Cardiac muscle cell (in vitro differentiated cells and primary cell): ENCODE results near the gene BCL3. TPM values are rescaled to one million over a fixed set of nuclear protein-coding genes. Genes with fewer than 3 reads are reported as not detected.
"Not testable (repeated sequence)": the region's sequence is repeated elsewhere in the genome, so short reads cannot be mapped to it uniquely, and the experiment has no call there.

Experiments
- DNase-seq, 2 donors: peaks; one replicate each; pipeline versions ENCODE4 v3.0.0 to v3.0.0-alpha.2; 2010 to 2017; ENCODE audit warnings: low read depth in 1 of 2, low spot score in 1 of 2
- H3K27ac ChIP-seq: fragments of 200-600 bp; sonication (generic); 2 replicates; pipeline ENCODE4 v1.5.1; 2016
- H3K27me3 ChIP-seq: fragments of 200-600 bp; sonication (generic); 2 replicates; pipeline ENCODE4 v1.6.0; 2016; ENCODE audit warnings: control low read depth
- H3K36me3 ChIP-seq: fragments of 200-600 bp; sonication (generic); 2 replicates; pipeline ENCODE4 v1.5.1; 2016; ENCODE audit warnings: control low read depth
- H3K4me1 ChIP-seq: fragments of 200-600 bp; sonication (generic); 2 replicates; pipeline ENCODE4 v1.8.1; 2017; ENCODE audit warnings: low read depth, mild to moderate bottlenecking, mixed run types
- H3K4me3 ChIP-seq: fragments of 200-600 bp; sonication (generic); 2 replicates; pipeline ENCODE4 v1.5.1; 2016; ENCODE audit warnings: mild to moderate bottlenecking
- H3K9me3 ChIP-seq: fragments of 200-600 bp; sonication (generic); 2 replicates; pipeline ENCODE4 v1.5.1; 2017; ENCODE audit warnings: low read depth, mild to moderate bottlenecking, control low read depth
- polyA plus RNA-seq: library from polyadenylated mRNA; unstranded; fragments of >200 nt; fragmentation: Nextera tagmentation; extraction: Ambion mirVana; gene quantifications from 2 replicates; pipeline ENCODE4 v1.2.1, GENCODE V29; 2016
- total RNA-seq: library from RNA; depleted of rRNA; stranded (reverse); fragments of >200 nt; gene quantifications from 2 replicates; pipeline ENCODE4 v1.2.3, GENCODE V29; 2016
- TF ChIP-seq, protein P1 (sequence below): IDR thresholded peaks from 2 replicates; pipeline ENCODE4 v1.5.1; 2012; ENCODE audit warnings: low read depth, mild to moderate bottlenecking, low read length

Gene BCL3
- total and polyA plus RNA-seq, 2 experiments from 2014 or later, result 12.4 to 15.3 TPM

DNA sequence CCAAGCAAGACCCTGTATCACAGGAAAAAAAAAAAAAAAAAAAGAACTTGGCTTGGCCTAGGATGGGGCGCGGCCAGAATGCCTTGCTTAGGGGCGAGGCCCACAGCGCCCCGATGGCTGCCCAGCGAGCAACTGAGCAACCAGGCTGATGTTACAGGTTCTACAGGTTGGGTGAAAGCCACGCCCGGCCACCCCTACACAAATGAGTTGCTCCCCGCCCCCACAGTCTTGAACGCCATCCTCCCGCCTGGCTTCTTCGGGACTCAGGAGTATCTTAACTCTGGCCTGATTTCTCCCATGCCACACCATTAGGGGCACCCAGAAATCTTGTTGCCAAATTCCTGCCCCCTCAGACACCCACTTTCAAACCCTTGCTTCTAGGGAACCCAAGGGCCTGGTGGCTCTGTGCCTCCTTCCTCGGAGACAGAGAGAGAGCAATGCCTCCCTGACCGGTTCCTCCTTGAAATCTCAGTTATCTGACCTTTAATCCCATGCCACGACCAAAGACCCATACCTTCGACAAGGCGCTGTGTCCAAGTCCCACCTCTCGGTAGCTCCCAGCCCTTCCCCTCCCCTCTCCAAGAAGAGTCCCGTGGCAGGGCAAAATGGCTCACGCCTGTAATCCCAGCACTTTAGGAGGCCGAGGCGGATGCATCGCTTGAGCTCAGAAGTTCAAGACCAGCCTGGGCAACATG is 28.0 kb downstream of the BCL3 start:
- no peaks in the 10 kb centered on the region for H3K9me3 ChIP-seq
- no peaks in the 10 kb centered on the region for H3K4me1 ChIP-seq
- H3K27ac ChIP-seq, result no peak overlapping the region
- no peak overlapping the region for H3K4me3 ChIP-seq
- H3K36me3 ChIP-seq, result no peaks in the 10 kb centered on the region
- DNase-seq, result no peak
- TF ChIP-seq, protein P1, sequence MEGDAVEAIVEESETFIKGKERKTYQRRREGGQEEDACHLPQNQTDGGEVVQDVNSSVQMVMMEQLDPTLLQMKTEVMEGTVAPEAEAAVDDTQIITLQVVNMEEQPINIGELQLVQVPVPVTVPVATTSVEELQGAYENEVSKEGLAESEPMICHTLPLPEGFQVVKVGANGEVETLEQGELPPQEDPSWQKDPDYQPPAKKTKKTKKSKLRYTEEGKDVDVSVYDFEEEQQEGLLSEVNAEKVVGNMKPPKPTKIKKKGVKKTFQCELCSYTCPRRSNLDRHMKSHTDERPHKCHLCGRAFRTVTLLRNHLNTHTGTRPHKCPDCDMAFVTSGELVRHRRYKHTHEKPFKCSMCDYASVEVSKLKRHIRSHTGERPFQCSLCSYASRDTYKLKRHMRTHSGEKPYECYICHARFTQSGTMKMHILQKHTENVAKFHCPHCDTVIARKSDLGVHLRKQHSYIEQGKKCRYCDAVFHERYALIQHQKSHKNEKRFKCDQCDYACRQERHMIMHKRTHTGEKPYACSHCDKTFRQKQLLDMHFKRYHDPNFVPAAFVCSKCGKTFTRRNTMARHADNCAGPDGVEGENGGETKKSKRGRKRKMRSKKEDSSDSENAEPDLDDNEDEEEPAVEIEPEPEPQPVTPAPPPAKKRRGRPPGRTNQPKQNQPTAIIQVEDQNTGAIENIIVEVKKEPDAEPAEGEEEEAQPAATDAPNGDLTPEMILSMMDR, result no peak
- H3K27me3 ChIP-seq, result peaks cover 5% of the 10 kb centered on the region

DNA sequence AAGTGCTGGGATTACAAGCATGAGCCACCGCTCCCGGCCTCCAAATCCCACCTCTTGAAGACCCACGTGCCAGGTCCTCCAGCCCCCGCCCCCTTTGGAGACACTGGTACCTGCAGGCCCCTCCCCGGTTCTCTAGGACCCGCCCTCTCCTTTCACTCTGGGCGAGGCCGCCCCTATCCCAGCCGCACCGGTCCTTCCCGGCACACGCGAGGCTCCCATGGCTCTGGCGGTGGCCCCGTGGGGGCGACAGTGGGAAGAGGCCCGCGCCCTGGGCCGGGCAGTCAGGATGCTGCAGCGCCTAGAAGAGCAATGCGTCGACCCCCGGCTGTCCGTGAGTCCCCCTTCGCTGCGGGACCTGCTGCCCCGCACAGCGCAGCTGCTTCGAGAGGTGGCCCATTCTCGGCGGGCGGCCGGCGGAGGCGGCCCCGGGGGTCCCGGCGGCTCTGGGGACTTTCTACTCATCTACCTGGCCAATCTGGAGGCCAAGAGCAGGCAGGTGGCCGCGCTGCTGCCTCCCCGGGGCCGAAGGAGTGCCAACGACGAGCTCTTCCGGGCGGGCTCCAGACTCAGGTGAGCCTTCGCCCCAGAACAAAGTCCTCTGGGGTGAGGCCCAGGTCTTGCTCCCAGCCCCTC is 29.3 kb downstream of the BCL3 start, which contains the start of gene CBLC:
CBLC (plus strand) TSS at position 176 of the 633 bp plus-strand sequence; CDS start at position 218, 42 bp downstream.
- no peaks in the 10 kb centered on the region for H3K9me3 ChIP-seq
- H3K27me3 ChIP-seq, result peaks cover 3% of the 10 kb centered on the region
- TF ChIP-seq, protein P1, result no peak
- no peaks in the 10 kb centered on the region for H3K4me1 ChIP-seq
- peak in 1 of 2 donors; percentile 61 for DNase-seq
- no peak within 1 kb of the TSS for H3K27ac ChIP-seq
- no peak within 1 kb of the TSS for H3K4me3 ChIP-seq
- no peaks in the 10 kb centered on the region for H3K36me3 ChIP-seq

DNA sequence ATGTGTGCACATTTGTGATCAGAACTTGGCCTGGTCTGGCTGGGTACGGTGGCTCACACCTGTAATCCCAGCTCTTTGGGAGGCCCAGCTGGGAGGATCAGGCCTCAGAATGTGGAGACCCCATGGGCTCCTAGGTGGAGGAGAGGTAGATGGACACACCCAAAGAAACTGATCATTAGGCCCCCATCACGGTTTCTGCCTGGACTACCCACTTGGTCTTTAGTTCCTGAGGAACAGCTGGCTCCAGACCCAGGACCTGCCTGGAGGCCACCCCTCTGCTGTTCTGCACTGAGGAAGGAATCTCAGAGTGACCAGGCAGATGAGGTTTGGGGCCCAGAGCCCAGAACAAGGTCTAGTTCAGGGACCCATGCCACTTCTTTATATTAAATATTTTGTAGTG is 30.6 kb downstream of the BCL3 start:
- TF ChIP-seq, protein P1, result no peak
- no peaks in the 10 kb centered on the region for H3K36me3 ChIP-seq
- H3K4me3 ChIP-seq, result no peak overlapping the region
- no peaks in the 10 kb centered on the region for H3K4me1 ChIP-seq
- DNase-seq, result no peak
- no peaks in the 10 kb centered on the region for H3K9me3 ChIP-seq
- H3K27me3 ChIP-seq, result no peaks in the 10 kb centered on the region
- no peak overlapping the region for H3K27ac ChIP-seq

DNA sequence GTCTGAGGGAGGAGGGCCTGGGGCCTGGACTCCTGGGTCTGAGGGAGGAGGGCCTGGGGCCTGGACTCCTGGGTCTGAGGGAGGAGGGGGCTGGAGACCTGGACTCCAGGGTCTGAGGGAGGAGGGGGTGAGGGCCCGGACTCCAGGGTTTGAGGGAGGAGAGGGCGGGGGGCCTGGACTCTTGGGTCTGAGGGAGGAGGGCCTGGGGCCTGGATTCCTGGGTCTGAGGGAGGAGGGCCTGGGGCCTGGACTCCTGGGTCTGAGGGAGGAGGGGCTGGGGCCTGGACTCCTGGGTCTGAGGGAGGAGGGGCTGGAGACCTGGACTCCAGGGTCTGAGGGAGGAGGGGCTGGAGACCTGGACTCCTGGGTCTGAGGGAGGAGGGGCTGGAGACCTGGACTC is 33.2 kb downstream of the BCL3 start:
- H3K27me3 ChIP-seq, H3K4me3 ChIP-seq, H3K4me1 ChIP-seq, H3K27ac ChIP-seq, H3K9me3 ChIP-seq, DNase-seq, H3K36me3 ChIP-seq: not testable (repeated sequence)

DNA sequence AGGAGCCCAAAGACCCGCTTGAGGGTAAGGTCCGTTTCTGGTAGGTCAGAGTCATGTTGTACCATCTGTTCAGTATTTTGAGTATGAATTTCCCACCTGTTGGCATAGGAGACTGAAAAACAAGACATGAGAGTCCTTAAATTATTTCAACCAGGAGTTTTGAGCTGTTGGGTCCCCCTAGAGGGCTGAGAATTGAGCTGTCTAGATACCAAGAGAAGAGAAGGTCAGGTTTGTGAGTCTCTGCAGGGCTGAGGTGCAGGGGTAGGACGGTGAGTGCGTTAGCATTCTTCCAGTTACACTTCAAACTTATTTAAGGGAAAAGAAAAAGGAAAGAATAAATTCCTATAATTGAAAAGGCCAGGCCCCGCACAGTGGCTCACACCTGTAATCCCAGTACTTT is 34.2 kb downstream of the BCL3 start:
- TF ChIP-seq, protein P1, result no peak
- Histone ChIP-seq H3K36me3 (no peaks in the 10 kb centered on the region), H3K9me3 (no peaks in the 10 kb centered on the region), H3K27ac (peak overlapping the region; percentile 39), H3K27me3 (no peaks in the 10 kb centered on the region), H3K4me1 (no peaks in the 10 kb centered on the region), H3K4me3 (no peak overlapping the region)
- no peak for DNase-seq

DNA sequence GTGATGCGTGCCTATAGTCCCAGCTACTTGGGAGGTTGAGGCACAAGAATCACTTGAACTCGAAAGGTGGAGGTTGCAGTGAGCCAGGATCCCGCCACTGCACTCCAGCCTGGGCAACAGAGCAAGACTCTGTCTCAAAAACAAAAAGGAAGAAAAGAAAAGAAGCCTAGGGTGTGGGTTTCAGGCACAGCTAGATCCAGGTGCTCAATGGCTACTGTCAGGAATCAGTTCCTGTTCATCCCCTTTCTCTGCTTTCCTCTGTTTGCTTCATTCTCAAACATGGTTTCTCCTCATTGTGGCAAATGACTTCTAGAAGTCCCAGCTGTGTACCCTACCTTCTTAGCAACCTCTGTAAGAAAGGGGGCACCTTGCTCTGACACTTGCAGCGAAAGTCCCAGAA is 35.0 kb downstream of the BCL3 start:
- DNase-seq, result no peak
- TF ChIP-seq, protein P1, result no peak

More for the DNA sequence above, 35.0 kb downstream of the BCL3 start:
- H3K27me3 ChIP-seq, result no peaks in the 10 kb centered on the region
- H3K36me3 ChIP-seq, result no peaks in the 10 kb centered on the region
- H3K4me3 ChIP-seq, result no peak overlapping the region
- no peaks in the 10 kb centered on the region for H3K9me3 ChIP-seq
- H3K4me1 ChIP-seq, result no peaks in the 10 kb centered on the region
- H3K27ac ChIP-seq, result no peak overlapping the region
